CD4-positive, alpha-beta T cell (primary cell): ENCODE measurements around the gene CEMIP2. TPM values are rescaled to one million over a fixed set of nuclear protein-coding genes. Genes with fewer than 3 reads are reported as not detected.

Experiments
- ATAC-seq: fragments of 200-7000 bp; cut with Tn5 transposase; one replicate; pipeline ENCODE4 v1.10.0; 2022; ENCODE audit warnings: mild to moderate bottlenecking; ENCODE audit not compliant: poor library complexity
- CTCF ChIA-PET: fragments of 350-600 bp; sonication (Branson Sonifier 250); formaldehyde crosslinking; loops from one replicate; lab custom pipeline; 2021; ENCODE audit warnings: antibody characterized with exemption, inconsistent platforms; lab: Charles Lee
- POLR2A ChIA-PET: fragments of 350-600 bp; sonication (Branson Sonifier 250); formaldehyde crosslinking; loops from one replicate; lab custom pipeline; 2021; ENCODE audit warnings: antibody characterized with exemption, inconsistent platforms; lab: Charles Lee
- DNase-seq, 14 experiments: peaks; one replicate each; pipeline ENCODE4 v3.0.0-alpha.2; 2013 to 2020; ENCODE audit warnings: mixed read lengths in 2 of 14
- H3K27ac ChIP-seq, 2 donors: one replicate each; pipeline versions ENCODE4 v1.5.1 to v1.7.0; 2013; ENCODE audit warnings: low read length in 2 of 2, low read depth in 1 of 2, mild to moderate bottlenecking in 1 of 2
- H3K27me3 ChIP-seq, 2 experiments: 1 replicate in 1 of 2; 2 replicates in 1 of 2; pipeline versions ENCODE4 v1.6.1 to v1.7.0; 2013; ENCODE audit warnings: low read length in 2 of 2, control low read depth in 1 of 2, mild to moderate bottlenecking in 1 of 2, moderate library complexity in 1 of 2; ENCODE audit not compliant: insufficient read depth in 2 of 2, control insufficient read depth in 1 of 2
- H3K36me3 ChIP-seq: one replicate; pipeline ENCODE4 v1.6.1; 2013; ENCODE audit warnings: low read length, control low read depth; ENCODE audit not compliant: insufficient read depth
- H3K4me1 ChIP-seq: one replicate; pipeline ENCODE4 v1.6.1; 2013; ENCODE audit warnings: low read length, control low read depth; ENCODE audit not compliant: insufficient read depth
- H3K4me3 ChIP-seq: one replicate; pipeline ENCODE4 v1.5.1; 2013; ENCODE audit warnings: mild to moderate bottlenecking, low read length, moderate library complexity
- H3K9me3 ChIP-seq, 2 experiments: 1 replicate in 1 of 2; 2 replicates in 1 of 2; pipeline versions ENCODE4 v1.6.1 to v1.7.0; 2013; ENCODE audit warnings: low read length in 2 of 2, mild to moderate bottlenecking in 2 of 2, control low read depth in 1 of 2, moderate library complexity in 1 of 2; ENCODE audit not compliant: control insufficient read depth in 1 of 2, insufficient read depth in 1 of 2
- H3K27ac Mint-ChIP-seq: one replicate; pipeline ENCODE4 v1.8.0; 2020; ENCODE audit warnings: mixed read lengths
- H3K27me3 Mint-ChIP-seq: one replicate; pipeline ENCODE4 v1.8.0; 2021; ENCODE audit warnings: mixed read lengths
- H3K36me3 Mint-ChIP-seq: one replicate; pipeline ENCODE4 v1.8.0; 2021; ENCODE audit warnings: low read depth, mixed read lengths
- H3K4me1 Mint-ChIP-seq: one replicate; pipeline ENCODE4 v1.8.0; 2021; ENCODE audit warnings: low read depth, mixed read lengths
- H3K4me3 Mint-ChIP-seq: one replicate; pipeline ENCODE4 v1.8.0; 2020; ENCODE audit warnings: mild to moderate bottlenecking, mixed read lengths
- H3K9me3 Mint-ChIP-seq: one replicate; pipeline ENCODE4 v1.8.0; 2020; ENCODE audit warnings: mixed read lengths
- CTCF ChIP-seq: fragments of 200-600 bp; IDR thresholded peaks from one replicate; pipeline ENCODE4 v1.8.0; 2022; ENCODE audit warnings: antibody characterized with exemption, mild to moderate bottlenecking
- intact Hi-C, 2 experiments: fragments of 100-400 bp; cut with DNase I in 1 of 2; cut with micrococcal nuclease in 1 of 2; formaldehyde crosslinking; loops; one replicate each; pipeline versions ENCODE4 v1.15.1 to v1.9.0; 2023 to 2025; cut with DNase I, micrococcal nuclease
- total RNA-seq, 174 experiments: library from RNA in 2 of 174; stranded (reverse) in 2 of 174; gene quantifications; one replicate each; pipeline ENCODE4 v1.2.3 and lab custom pipeline; 2021 to 2026

The CEMIP2 gene
- total RNA-seq, 2 experiments from 2014 or later, result 301 to 305 TPM

GRCh38 chr9:71719562-71719961 is 48.8 kb downstream of the CEMIP2 start:
- ATAC-seq, result peak; percentile 74
- H3K4me1 Mint-ChIP-seq, result peaks cover 20% of the 10 kb centered on the region
- no peaks in the 10 kb centered on the region for H3K9me3 ChIP-seq
- peaks cover 87% of the 10 kb centered on the region for H3K36me3 Mint-ChIP-seq
- no peaks in the 10 kb centered on the region for H3K27me3 Mint-ChIP-seq
- no peak overlapping the region for H3K4me3 ChIP-seq
- ChIA-PET CTCF (interaction anchor here (0.6 kb wide), 1 partner anchor 1208 kb away, joined by 6 read pairs; no protein-coding TSS in a partner anchor), POLR2A (interaction anchor here (0.9 to 1.1 kb wide), 2 partner anchors 39 to 192 kb away, joined by 3 read pairs; partner anchors contain the start of genes ABHD17B and C9orf85)
- H3K4me3 Mint-ChIP-seq, result no peak overlapping the region
- H3K9me3 Mint-ChIP-seq, result no peaks in the 10 kb centered on the region
- no peaks in the 10 kb centered on the region for H3K4me1 ChIP-seq
- no peaks in the 10 kb centered on the region for H3K27me3 ChIP-seq
- H3K27ac Mint-ChIP-seq, result peak overlapping the region; percentile 45
- H3K27ac ChIP-seq, result no peak overlapping the region
- peak in 1 of 14 experiments; percentile 5 for DNase-seq
- TF ChIP-seq CTCF, result no peak
- intact Hi-C loops, result loop anchor here in 1 of 2 experiments (5.0 kb wide), 2 partner anchors 48 to 117 kb away; partner anchors contain the start of gene CEMIP2
- H3K36me3 ChIP-seq, result peaks cover 71% of the 10 kb centered on the region

- Mint-ChIP-seq H3K9me3 (no peaks in the 10 kb centered on the region), H3K27ac (peak overlapping the region; percentile 45), H3K36me3 (peaks cover 87% of the 10 kb centered on the region), H3K27me3 (no peaks in the 10 kb centered on the region), H3K4me1 (peaks cover 20% of the 10 kb centered on the region), H3K4me3 (no peak overlapping the region)
- DNase-seq (no peak), ATAC-seq (no peak)
- intact Hi-C loops, result loop anchor here in 1 of 2 experiments (5.0 kb wide), 2 partner anchors 48 to 117 kb away; partner anchors contain the start of gene CEMIP2
- ChIA-PET CTCF (no interaction called here), POLR2A (interaction anchor here (1.1 kb wide), 1 partner anchor 38 kb away, joined by 3 read pairs; no protein-coding TSS in a partner anchor)
- Histone ChIP-seq H3K27ac (no peak overlapping the region), H3K27me3 (no peaks in the 10 kb centered on the region), H3K4me3 (no peak overlapping the region), H3K9me3 (no peaks in the 10 kb centered on the region), H3K4me1 (no peaks in the 10 kb centered on the region), H3K36me3 (peaks cover 72% of the 10 kb centered on the region)
- no peak for TF ChIP-seq CTCF
Measured at GRCh38 chr9:71719088-71719487, 49.2 kb downstream of the CEMIP2 start.

DNA sequence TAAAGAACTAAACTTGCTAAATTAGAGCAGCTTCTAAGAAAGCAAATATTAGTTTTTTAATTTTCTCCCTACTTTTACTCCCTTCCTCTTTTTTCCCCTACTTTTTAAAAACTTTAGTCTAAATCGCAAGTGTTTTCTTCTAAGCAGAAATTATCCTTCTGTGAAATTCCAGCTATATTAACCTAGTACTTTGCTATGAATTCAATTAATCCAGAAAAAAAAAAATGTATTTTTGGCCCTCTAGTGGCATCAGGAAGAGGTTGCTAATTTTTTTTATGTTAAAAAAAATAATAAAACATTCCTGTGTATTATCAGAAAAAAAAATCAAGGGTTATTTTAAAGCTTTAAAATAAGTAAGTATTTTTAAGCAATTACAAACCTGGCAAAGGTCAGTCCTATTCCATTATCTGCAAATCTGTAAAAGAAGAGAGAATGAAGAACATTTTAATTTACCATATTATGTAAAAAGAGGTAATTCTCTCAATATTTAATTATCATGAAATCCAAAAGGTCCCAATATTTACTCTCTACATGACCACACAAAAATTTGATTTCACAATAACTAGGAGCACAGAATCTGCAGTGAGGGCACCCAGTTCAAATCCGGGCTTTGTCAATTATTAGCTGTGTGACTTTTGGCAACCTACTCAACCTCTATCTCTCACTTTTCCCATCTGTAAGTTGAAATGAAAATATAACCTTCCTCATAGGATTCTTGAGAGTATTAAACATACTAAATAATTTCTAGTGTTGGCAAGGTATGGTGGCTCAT is 52.0 kb downstream of the CEMIP2 start:
- ATAC-seq (no peak), DNase-seq (peak in 1 of 14 experiments; percentile 14)
- no peaks in the 10 kb centered on the region for H3K27me3 Mint-ChIP-seq
- H3K4me1 ChIP-seq, result no peaks in the 10 kb centered on the region
- H3K4me1 Mint-ChIP-seq, result peaks cover 24% of the 10 kb centered on the region
- H3K27ac ChIP-seq, result no peak overlapping the region
- TF ChIP-seq CTCF, result peak; percentile 69
- no peaks in the 10 kb centered on the region for H3K9me3 Mint-ChIP-seq
- intact Hi-C loops, result loop anchor here in 1 of 2 experiments (5.0 kb wide), 2 partner anchors 51 to 114 kb away; partner anchors contain the start of gene CEMIP2
- H3K36me3 ChIP-seq, result peaks cover 74% of the 10 kb centered on the region
- H3K4me3 ChIP-seq, result no peak overlapping the region
- no peak overlapping the region for H3K27ac Mint-ChIP-seq
- no peaks in the 10 kb centered on the region for H3K27me3 ChIP-seq
- ChIA-PET POLR2A (interaction anchor here (1.4 kb wide), 1 partner anchor 87 kb away, joined by 3 read pairs; no protein-coding TSS in a partner anchor), CTCF (interaction anchor here (0.7 to 3.2 kb wide), 4 partner anchors 53 to 309 kb away, joined by 3 to 15 read pairs (median 4); partner anchors contain the start of gene CEMIP2)
- no peaks in the 10 kb centered on the region for H3K9me3 ChIP-seq
- H3K36me3 Mint-ChIP-seq, result peaks cover 87% of the 10 kb centered on the region
- H3K4me3 Mint-ChIP-seq, result no peak overlapping the region
